OCI-LY1 (cell line): ENCODE results near the gene RPL32.

Experiments
- H2AFZ ChIP-seq: fragments of 200-600 bp; sonication (generic), shearing (Covaris generic); 2 replicates; pipeline ENCODE4 v1.6.0; 2014; ENCODE audit warnings: antibody characterized with exemption, mild to moderate bottlenecking, low read length
- H3F3A ChIP-seq: fragments of 200-600 bp; sonication (generic), shearing (Covaris generic); 2 replicates; pipeline ENCODE4 v1.6.0; 2014; ENCODE audit warnings: mild to moderate bottlenecking, antibody characterized with exemption, low read length, moderate library complexity; ENCODE audit not compliant: insufficient read depth
- H3K27ac ChIP-seq: fragments of 200-600 bp; sonication (generic); 2 replicates; pipeline ENCODE4 v1.5.1; 2014; ENCODE audit warnings: low read length, mixed run types, mild to moderate bottlenecking, low read depth; ENCODE audit not compliant: poor library complexity, severe bottlenecking
- H3K27me3 ChIP-seq: fragments of 200-600 bp; sonication (generic); 2 replicates; pipeline ENCODE4 v1.6.0; 2014; ENCODE audit warnings: antibody characterized with exemption, mild to moderate bottlenecking, low read length, moderate library complexity; ENCODE audit not compliant: insufficient read depth
- H3K36me3 ChIP-seq: fragments of 200-600 bp; sonication (generic); 2 replicates; pipeline ENCODE4 v1.6.1; 2014; ENCODE audit warnings: mild to moderate bottlenecking, antibody characterized with exemption, low read length, moderate library complexity, mixed read lengths; ENCODE audit not compliant: insufficient read depth
- H3K4me1 ChIP-seq: fragments of 200-600 bp; sonication (generic); 2 replicates; pipeline ENCODE4 v1.5.1; 2014; ENCODE audit warnings: mild to moderate bottlenecking, low read length, moderate library complexity; ENCODE audit not compliant: insufficient read depth, severe bottlenecking
- H3K4me2 ChIP-seq: fragments of 200-600 bp; sonication (generic), shearing (Covaris generic); 2 replicates; pipeline ENCODE4 v1.6.1; 2014; ENCODE audit warnings: low read length
- H3K4me3 ChIP-seq: fragments of 200-600 bp; sonication (generic); 2 replicates; pipeline ENCODE4 v1.5.1; 2014; ENCODE audit warnings: low read length, low read depth, mild to moderate bottlenecking, mixed read lengths; ENCODE audit not compliant: poor library complexity, severe bottlenecking
- H3K79me2 ChIP-seq: fragments of 200-600 bp; shearing (Covaris generic); 2 replicates; pipeline ENCODE4 v1.6.1; 2016; ENCODE audit warnings: mixed run types, low read length, mixed read lengths; ENCODE audit not compliant: insufficient read depth
- H3K9ac ChIP-seq: fragments of 200-600 bp; sonication (generic), shearing (Covaris generic); 2 replicates; pipeline ENCODE4 v1.6.1; 2014; ENCODE audit warnings: mild to moderate bottlenecking, low read length, mixed read lengths
- H3K9me2 ChIP-seq: fragments of 200-600 bp; sonication (generic), shearing (Covaris generic); 2 replicates; pipeline ENCODE4 v1.6.1; 2014; ENCODE audit warnings: low read depth, mild to moderate bottlenecking, low read length, mixed read lengths
- H3K9me3 ChIP-seq: fragments of 200-600 bp; shearing (Covaris generic); 2 replicates; pipeline ENCODE4 v1.6.1; 2014; ENCODE audit warnings: low read length, mixed read lengths
- H4K20me1 ChIP-seq: fragments of 200-600 bp; sonication (generic), shearing (Covaris generic); 2 replicates; pipeline ENCODE4 v1.6.0; 2016; ENCODE audit warnings: mild to moderate bottlenecking, low read length; ENCODE audit not compliant: insufficient read depth
- CTCF ChIP-seq: fragments of 200-600 bp; sonication (generic), shearing (Covaris generic); IDR thresholded peaks from 2 replicates; pipeline ENCODE4 v1.5.1; 2017; ENCODE audit warnings: mild to moderate bottlenecking, antibody characterized with exemption, low read length, moderate library complexity, mixed read lengths
- EZH2 ChIP-seq: fragments of 200-600 bp; sonication (generic), shearing (Covaris generic); IDR thresholded peaks from 2 replicates; pipeline ENCODE4 v1.8.0; 2017; ENCODE audit warnings: borderline replicate concordance, mixed run types, mild to moderate bottlenecking, antibody characterized with exemption, low read length, moderate library complexity, mixed read lengths

RPL32 gene

GRCh38 chr3:12824299-12824698 is 17.1 kb downstream of the RPL32 start:
- H3K27me3 ChIP-seq = no peaks in the 10 kb centered on the region
- no peak overlapping the region for H2AFZ ChIP-seq
- no peaks in the 10 kb centered on the region for H3K79me2 ChIP-seq
- H3K9ac ChIP-seq = no peak overlapping the region
- TF ChIP-seq CTCF (no peak), EZH2 (no peak)
- H3K27ac ChIP-seq = no peak overlapping the region
- H3K9me3 ChIP-seq = no peaks in the 10 kb centered on the region
- no peak overlapping the region for H3K4me2 ChIP-seq
- H3K4me1 ChIP-seq = peaks cover 5% of the 10 kb centered on the region
- no peaks in the 10 kb centered on the region for H4K20me1 ChIP-seq
- H3K36me3 ChIP-seq = no peaks in the 10 kb centered on the region
- H3F3A ChIP-seq = no peaks in the 10 kb centered on the region
- no peak overlapping the region for H3K4me3 ChIP-seq
- no peaks in the 10 kb centered on the region for H3K9me2 ChIP-seq

GRCh38 chr3:12822725-12823373 is 18.5 kb downstream of the RPL32 start:
- H2AFZ ChIP-seq = no peak overlapping the region
- H3K9me3 ChIP-seq = no peaks in the 10 kb centered on the region
- no peak overlapping the region for H3K27ac ChIP-seq
- H3K79me2 ChIP-seq = no peaks in the 10 kb centered on the region
- H3K9me2 ChIP-seq = no peaks in the 10 kb centered on the region
- no peaks in the 10 kb centered on the region for H4K20me1 ChIP-seq
- peaks cover 11% of the 10 kb centered on the region for H3K4me1 ChIP-seq
- no peak overlapping the region for H3K9ac ChIP-seq
- no peak overlapping the region for H3K4me2 ChIP-seq
- H3K27me3 ChIP-seq = no peaks in the 10 kb centered on the region
- no peaks in the 10 kb centered on the region for H3K36me3 ChIP-seq
- peak; percentile 58 for TF ChIP-seq CTCF
- no peak for TF ChIP-seq EZH2
- H3F3A ChIP-seq = no peaks in the 10 kb centered on the region
- no peak overlapping the region for H3K4me3 ChIP-seq

- no peak for TF ChIP-seq EZH2
- no peak for TF ChIP-seq CTCF
- H3K4me2 ChIP-seq = no peak overlapping the region
- no peaks in the 10 kb centered on the region for H3K79me2 ChIP-seq
- no peaks in the 10 kb centered on the region for H4K20me1 ChIP-seq
- H3K9ac ChIP-seq = no peak overlapping the region
- peaks cover 6% of the 10 kb centered on the region for H3K4me1 ChIP-seq
- H3K4me3 ChIP-seq = no peak overlapping the region
- 0 out of 2 replicates have a peak, but pooled peaks cover 3% of the 10 kb centered on the region for H3K27me3 ChIP-seq
- no peaks in the 10 kb centered on the region for H3K9me2 ChIP-seq
- no peak overlapping the region for H2AFZ ChIP-seq
- H3K36me3 ChIP-seq = no peaks in the 10 kb centered on the region; the same call in 1 of the 2 replicates
- no peaks in the 10 kb centered on the region for H3F3A ChIP-seq
- H3K9me3 ChIP-seq = no peaks in the 10 kb centered on the region
- no peak overlapping the region for H3K27ac ChIP-seq
These were observed 22.6 kb downstream of the RPL32 start for GRCh38 chr3:12818773-12819172.
